H1 (cell line): Measurements from ENCODE around the gene FBXO11. TPM values are rescaled to one million over a fixed set of nuclear protein-coding genes. Genes with fewer than 3 reads are reported as not detected.

Experiments
- CTCF ChIA-PET: fragments of 300-600 bp; sonication (Branson Sonifier 250); formaldehyde crosslinking; loops from one replicate; lab custom pipeline; 2021; ENCODE audit not compliant: partially characterized antibody; lab: Charles Lee
- POLR2A ChIA-PET: fragments of 300-600 bp; sonication (Branson Sonifier 250); formaldehyde crosslinking; loops from one replicate; lab custom pipeline; 2021; ENCODE audit warnings: inconsistent platforms; ENCODE audit not compliant: partially characterized antibody; lab: Charles Lee
- DNase-seq, 2 experiments: peaks; one replicate each; pipeline versions ENCODE4 v3.0.0 to v3.0.0-alpha.2; 2010 to 2022; ENCODE audit warnings: low spot score in 2 of 2, low read depth in 1 of 2, mixed read lengths in 1 of 2
- FAIRE-seq: peaks from 2 replicates; lab custom pipeline; 2011; peaks lifted over from hg19 to GRCh38; lab: Jason Lieb, UNC
- H2AFZ ChIP-seq: 2 replicates; pipeline ENCODE4 v1.8.1; 2012; ENCODE audit warnings: low read length, inconsistent platforms
- H2AK5ac ChIP-seq: 2 replicates; pipeline ENCODE4 v1.6.1; 2013; ENCODE audit warnings: low read depth, low read length
- H2BK120ac ChIP-seq: replicated peaks from 2 replicates; pipeline ENCODE3; 2013; ENCODE audit warnings: low read depth, low read length, inconsistent platforms
- H2BK12ac ChIP-seq: 2 replicates; pipeline ENCODE4 v1.6.1; 2013; ENCODE audit warnings: low read depth, low read length
- H2BK15ac ChIP-seq: 2 replicates; pipeline ENCODE4 v1.6.1; 2013; ENCODE audit warnings: low read length
- H2BK20ac ChIP-seq: 2 replicates; pipeline ENCODE4 v1.6.1; 2013; ENCODE audit warnings: low read length
- H2BK5ac ChIP-seq: 2 replicates; pipeline ENCODE4 v1.6.1; 2013; ENCODE audit warnings: low read depth, low read length
- H3K14ac ChIP-seq: 2 replicates; pipeline ENCODE4 v1.6.1; 2013; ENCODE audit warnings: inconsistent platforms; ENCODE audit not compliant: insufficient read length
- H3K18ac ChIP-seq: 2 replicates; pipeline ENCODE4 v1.6.1; 2013; ENCODE audit warnings: low read length; ENCODE audit errors: extremely low read depth
- H3K23ac ChIP-seq: 2 replicates; pipeline ENCODE4 v1.6.1; 2013; ENCODE audit warnings: inconsistent platforms; ENCODE audit not compliant: insufficient read length
- H3K23me2 ChIP-seq: 2 replicates; pipeline ENCODE4 v1.6.1; 2013; ENCODE audit warnings: low read depth, low read length
- H3K27ac ChIP-seq: 2 replicates; pipeline ENCODE4 v1.6.1; 2011; ENCODE audit warnings: low read depth, low read length, inconsistent platforms
- H3K27me3 ChIP-seq, 4 experiments: replicated peaks in 1 of 4; 1 replicate in 1 of 4; 2 replicates in 3 of 4; pipeline versions ENCODE4 v1.6.1 to v1.8.1; 2011 to 2013; ENCODE audit warnings: low read length in 3 of 4, mild to moderate bottlenecking in 3 of 4, inconsistent platforms in 2 of 4, mixed read lengths in 2 of 4, moderate library complexity in 1 of 4; ENCODE audit not compliant: control insufficient read depth in 3 of 4, insufficient read depth in 3 of 4; ENCODE audit errors: extremely low read depth in 1 of 4
- H3K36me3 ChIP-seq, 4 experiments: 2 replicates each; pipeline versions ENCODE4 v1.6.1 to v1.8.1; 2011 to 2013; ENCODE audit warnings: mild to moderate bottlenecking in 4 of 4, low read length in 3 of 4, moderate library complexity in 2 of 4, control low read depth in 1 of 4, inconsistent platforms in 1 of 4; ENCODE audit not compliant: insufficient read depth in 4 of 4, control insufficient read depth in 2 of 4
- H3K4ac ChIP-seq: replicated peaks from 2 replicates; pipeline ENCODE3; 2013; ENCODE audit warnings: low read length, low read depth, mixed read lengths, inconsistent platforms; ENCODE audit not compliant: insufficient read length
- H3K4me1 ChIP-seq, 4 experiments: replicated peaks in 1 of 4; 1 replicate in 1 of 4; 2 replicates in 3 of 4; pipeline versions ENCODE4 v1.6.1 to v1.8.1; 2011 to 2013; ENCODE audit warnings: low read length in 3 of 4, inconsistent platforms in 2 of 4, mixed read lengths in 1 of 4; ENCODE audit not compliant: insufficient read depth in 4 of 4, control insufficient read depth in 3 of 4
- H3K4me2 ChIP-seq, 2 experiments: 2 replicates each; pipeline versions ENCODE4 v1.6.1 to v1.8.1; 2011 to 2013; ENCODE audit warnings: low read depth in 2 of 2, low read length in 2 of 2, control low read depth in 1 of 2, inconsistent platforms in 1 of 2, mild to moderate bottlenecking in 1 of 2; ENCODE audit not compliant: insufficient read depth in 1 of 2
- H3K4me3 ChIP-seq, 4 experiments: fragments of 200-600, 300-600 bp in 1 of 4; sonication (generic), shearing (Covaris generic), sonication (Bioruptor Twin) in 1 of 4; 2 replicates each; pipeline versions ENCODE4 v1.5.1 to v1.8.1; 2011 to 2016; ENCODE audit warnings: low read length in 4 of 4, low read depth in 3 of 4, control low read depth in 2 of 4, inconsistent platforms in 2 of 4, mild to moderate bottlenecking in 2 of 4, mixed read lengths in 1 of 4, moderate library complexity in 1 of 4; ENCODE audit not compliant: insufficient read depth in 2 of 4; ENCODE audit errors: extremely low read depth in 1 of 4
- H3K56ac ChIP-seq: replicated peaks from 2 replicates; pipeline ENCODE3; 2013; ENCODE audit warnings: low read depth, mild to moderate bottlenecking, mixed read lengths, low read length, inconsistent platforms; ENCODE audit not compliant: insufficient read length
- H3K79me1 ChIP-seq: 2 replicates; pipeline ENCODE4 v1.6.1; 2013; ENCODE audit warnings: low read depth, low read length, control low read depth
- H3K79me2 ChIP-seq, 2 experiments: 2 replicates each; pipeline versions ENCODE4 v1.6.1 to v1.8.1; 2012 to 2013; ENCODE audit warnings: low read length in 2 of 2, mild to moderate bottlenecking in 2 of 2, inconsistent platforms in 1 of 2; ENCODE audit not compliant: insufficient read depth in 2 of 2, control insufficient read depth in 1 of 2
- H3K9ac ChIP-seq, 4 experiments: replicated peaks in 1 of 4; 1 replicate in 1 of 4; 2 replicates in 3 of 4; pipeline versions ENCODE4 v1.6.1 to v1.8.1; 2011 to 2013; ENCODE audit warnings: low read depth in 3 of 4, low read length in 3 of 4, control low read depth in 2 of 4, mild to moderate bottlenecking in 2 of 4, moderate library complexity in 2 of 4, inconsistent platforms in 1 of 4; ENCODE audit errors: extremely low read depth in 1 of 4
- H3K9me3 ChIP-seq, 2 experiments: 2 replicates each; pipeline versions ENCODE4 v1.6.1 to v1.8.1; 2012 to 2013; ENCODE audit warnings: mild to moderate bottlenecking in 2 of 2, moderate library complexity in 2 of 2, control low read depth in 1 of 2, inconsistent platforms in 1 of 2, low read depth in 1 of 2, low read length in 1 of 2, mixed read lengths in 1 of 2; ENCODE audit not compliant: insufficient read depth in 2 of 2
- H4K20me1 ChIP-seq, 2 experiments: replicated peaks in 1 of 2; 2 replicates each; pipeline versions ENCODE3 to v1.8.1; 2011 to 2013; ENCODE audit warnings: inconsistent platforms in 2 of 2, low read length in 2 of 2, mild to moderate bottlenecking in 1 of 2; ENCODE audit not compliant: insufficient read depth in 2 of 2, control insufficient read depth in 1 of 2
- H4K5ac ChIP-seq: 2 replicates; pipeline ENCODE4 v1.6.1; 2013; ENCODE audit warnings: low read length, low read depth, mixed read lengths, inconsistent platforms; ENCODE audit not compliant: insufficient read length
- H4K8ac ChIP-seq: 2 replicates; pipeline ENCODE4 v1.8.0; 2013; ENCODE audit warnings: mild to moderate bottlenecking, moderate library complexity, low read length, inconsistent platforms; ENCODE audit not compliant: insufficient read depth; ENCODE audit errors: extremely low read depth
- H4K91ac ChIP-seq: replicated peaks from 2 replicates; pipeline ENCODE3; 2013; ENCODE audit warnings: low read length, mixed read lengths, inconsistent platforms; ENCODE audit not compliant: insufficient read length
- ASH2L ChIP-seq: fragments of 200-600, 300-600 bp; sonication (generic); IDR thresholded peaks from one replicate; pipeline ENCODE4 v1.7.1; 2017; ENCODE audit warnings: low read length
- KDM1A ChIP-seq: fragments of 200-600, 300-600 bp; sonication (generic); IDR thresholded peaks from 2 replicates; pipeline ENCODE4 v1.7.1; 2016; ENCODE audit warnings: mild to moderate bottlenecking, low read length, borderline replicate concordance
- POLR2AphosphoS5 ChIP-seq: IDR thresholded peaks from 2 replicates; pipeline ENCODE4 v1.6.1; 2011; ENCODE audit warnings: low read depth, low read length
- SP1 ChIP-seq: IDR thresholded peaks from 2 replicates; pipeline ENCODE4 v1.6.1; 2011; ENCODE audit warnings: low read depth, low read length
- TAF1 ChIP-seq: IDR thresholded peaks from 2 replicates; pipeline ENCODE4 v1.6.1; 2011; ENCODE audit warnings: mild to moderate bottlenecking, low read depth, low read length
- YY1 ChIP-seq: IDR thresholded peaks from 2 replicates; pipeline ENCODE4 v1.6.1; 2011; ENCODE audit warnings: low read depth, mild to moderate bottlenecking, low read length
- WGBS, 2 experiments: shearing (Covaris generic) in 1 of 2; methylation state at CpG; one replicate each; pipeline versions ENCODE4 v1.1.6 to v1.1.7; 2013 to 2015; ENCODE audit warnings: low lambda C conversion rate in 2 of 2, mixed read lengths in 2 of 2, inconsistent platforms in 1 of 2, low coverage in 1 of 2, missing lambda C conversion rate in 1 of 2; ENCODE audit not compliant: insufficient replicate concordance in 2 of 2, insufficient coverage in 1 of 2, insufficient read length in 1 of 2; ENCODE audit errors: extremely low coverage in 1 of 2, missing lambda C conversion rate in 1 of 2; 5-methylcytosine and 5-hydroxymethylcytosine counted together
- long read RNA-seq, 2 experiments: library from RNA in 1 of 2; library from capped mRNA in 1 of 2; stranded (forward); transcript quantifications; one replicate each; pipeline ENCODE4 v2.0.0, GENCODE V29; 2021; ENCODE audit warnings: inconsistent platforms in 1 of 2
- polyA minus RNA-seq, 3 experiments: library from RNA; depleted of rRNA, polyadenylated mRNA; stranded (reverse); fragments of >200 nt; gene quantifications; 1 replicate in 2 of 3; 2 replicates in 1 of 3; pipeline ENCODE4 v1.2.3, GENCODE V29; 2011
- polyA plus RNA-seq, 7 experiments: library from polyadenylated mRNA; depleted of rRNA in 3 of 7; stranded (reverse) in 5 of 7; unstranded in 2 of 7; fragments of >200 nt in 5 of 7; fragments of 200-250 nt in 2 of 7; gene quantifications; 1 replicate in 5 of 7; 2 replicates in 1 of 7; 4 replicates in 1 of 7; pipeline versions ENCODE4 v1.2.1 to v1.2.3, GENCODE V29; 2011 to 2013; ENCODE audit warnings: missing spikeins in 2 of 7, mixed read lengths in 2 of 7
- total RNA-seq: library from RNA; stranded (reverse); fragmentation: NEBNext Ultra II Directional; extraction: Animal tissue kit (Norgen Biotek cat#: 25700); gene quantifications from 2 replicates; pipeline ENCODE4 v1.2.1, GENCODE V29; 2021

FBXO11 gene
- total RNA-seq: 54.6 and 57.3 TPM in 2 replicates
- polyA plus RNA-seq (2011; rRNA removed): 15.6 and 21.7 TPM in 2 replicates
- polyA plus RNA-seq (2011; cell fraction: cytosol; rRNA removed): 20.3 TPM
- polyA plus RNA-seq (2011; cell fraction: nucleus; rRNA removed): 36.0 TPM
- 16.6 to 35.1 TPM (median 21.7 TPM) in 4 replicates for polyA plus RNA-seq (2012, experiment 1 of 2)
- 3.5 TPM for polyA plus RNA-seq (2012, experiment 2 of 2)
- polyA plus RNA-seq (2013, experiment 1 of 2): 25.6 TPM
- polyA plus RNA-seq (2013, experiment 2 of 2): 24.5 TPM
- 48.5 and 85.1 TPM in 2 replicates for polyA minus RNA-seq (2011; rRNA and poly(A)+ RNA removed)
- polyA minus RNA-seq (2011; cell fraction: cytosol; rRNA and poly(A)+ RNA removed): 28.0 TPM
- polyA minus RNA-seq (2011; cell fraction: nucleus; rRNA and poly(A)+ RNA removed): 48.1 TPM
- long read RNA-seq, experiment 1, full-length matches to known transcripts: 6 of 35 reads
- long read RNA-seq, experiment 1, partial matches to known transcripts: 16 of 35 reads
- long read RNA-seq, experiment 1, other reads (novel, unspliced or antisense): 13 of 35 reads
- long read RNA-seq, experiment 2, partial matches to known transcripts: 1 of 3 reads
- long read RNA-seq, experiment 2, other reads (novel, unspliced or antisense): 2 of 3 reads

DNA sequence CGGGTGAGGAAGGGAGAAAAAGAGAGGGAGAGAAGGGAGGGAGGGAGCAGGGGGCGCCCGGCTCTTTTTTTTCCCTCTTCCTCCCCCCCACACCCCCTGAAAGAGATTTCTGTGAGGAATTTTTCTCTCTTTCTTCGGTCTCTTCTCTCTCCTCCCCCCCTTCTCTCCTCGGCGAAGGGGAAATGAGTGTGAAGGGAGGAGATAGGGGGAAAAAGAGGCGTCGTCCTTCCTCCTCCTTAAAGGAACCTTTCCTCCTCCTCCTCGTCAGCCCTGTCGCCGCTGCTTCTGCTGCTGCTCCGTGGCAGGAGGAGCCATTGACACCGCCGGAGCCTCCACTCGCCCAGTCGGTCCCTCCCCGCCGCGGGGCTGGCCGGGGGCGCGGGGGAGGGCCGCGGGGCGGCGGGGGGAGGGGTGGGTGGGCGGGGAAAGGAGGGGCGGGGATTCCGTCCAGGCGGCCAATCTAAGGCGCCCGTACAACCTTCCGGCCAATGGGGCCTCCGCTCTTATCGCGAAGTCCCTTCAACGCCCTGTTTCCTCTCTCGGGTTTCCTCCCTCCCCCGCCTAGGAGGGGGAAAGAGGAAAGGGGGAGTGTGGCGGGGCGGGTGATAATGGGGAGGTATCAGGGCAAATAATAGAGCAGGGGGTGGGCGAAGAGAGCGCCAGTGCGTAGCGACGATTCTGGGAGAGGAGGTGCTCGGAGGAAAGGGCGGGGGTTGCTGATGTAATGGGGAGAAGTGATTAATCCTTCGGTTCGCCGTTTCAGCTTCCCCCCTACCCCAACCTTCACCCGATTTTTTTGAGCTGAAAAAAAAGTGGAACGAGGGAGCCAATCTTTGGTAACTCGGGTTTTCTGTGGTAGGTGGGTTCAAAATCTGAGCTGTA, at the start of gene FBXO11:
TSS of gene FBXO11 (minus strand) at position 342 of the 882 bp plus-strand sequence. CDS start 778 bp downstream, outside the sequence.
- Histone ChIP-seq H2AFZ (peak within 1 kb of the TSS; percentile 68; the same call in 1 of the 2 replicates), H2BK5ac (peak within 1 kb of the TSS; percentile 98), H3K56ac (peak within 1 kb of the TSS; percentile 5), H4K5ac (peak within 1 kb of the TSS; percentile 95), H3K27me3 (no peaks in the 10 kb centered on the region), H2BK120ac (no peak within 1 kb of the TSS), H3K79me2 (peaks cover 27 to 37% of the 10 kb centered on the region in 2 experiments), H2BK12ac (peak within 1 kb of the TSS; percentile 87; the same call in 1 of the 2 replicates), H3K18ac (peak within 1 kb of the TSS; percentile 76), H3K23ac (no peak within 1 kb of the TSS), H3K4me3 (peak within 1 kb of the TSS; percentile 48 to 99 (median 70)), H3K4ac (no peak within 1 kb of the TSS), H3K27ac (peak within 1 kb of the TSS; percentile 94), H3K9me3 (no peaks in the 10 kb centered on the region), H3K79me1 (peaks cover 3% of the 10 kb centered on the region; the same call in 1 of the 2 replicates), H2BK15ac (0 out of 2 replicates have a peak within 1 kb of the TSS, but pooled peaks have one; percentile 18), H3K9ac (peak within 1 kb of the TSS; percentile 76 to 94 (median 84)), H4K8ac (peak within 1 kb of the TSS; percentile 95), H3K4me1 (peaks cover 0 to 3% (median 0%) of the 10 kb centered on the region in 4 experiments; a peak in 1 of 7 replicates), H4K91ac (peak within 1 kb of the TSS; percentile 29), H3K23me2 (peaks cover 6% of the 10 kb centered on the region; the same call in 1 of the 2 replicates), H3K14ac (no peak within 1 kb of the TSS), H4K20me1 (peaks cover 3 to 6% of the 10 kb centered on the region in 2 experiments), H3K4me2 (peak within 1 kb of the TSS; percentile 82 to 87), H2AK5ac (no peak within 1 kb of the TSS), H3K36me3 (no peaks in the 10 kb centered on the region), H2BK20ac (0 out of 2 replicates have a peak within 1 kb of the TSS, but pooled peaks have one; percentile 15)
- WGBS, 2 experiments: 1% methylated on average over 24 of the region's 54 CpGs; no CpG with 5 or more reads in 1 of the 2 experiments
- ChIA-PET CTCF (interaction anchor here (0.6 to 1.5 kb wide), 7 partner anchors 11 to 240 kb away, joined by 3 to 6 read pairs (median 4); no protein-coding TSS in a partner anchor), POLR2A (interaction anchor here (0.7 to 1.6 kb wide), 17 partner anchors 9 to 679 kb away, joined by 3 to 8 read pairs (median 4); partner anchors contain the start of gene MSH6)
- FAIRE-seq: no peak
- peak; percentile 89 to 95 for DNase-seq
- no peak; the same call in 1 of the 2 replicates for TF ChIP-seq KDM1A
- peak; percentile 89 for TF ChIP-seq POLR2AphosphoS5
- TF ChIP-seq ASH2L: peak; percentile 50
- peak; percentile 56; the same call in 1 of the 2 replicates for TF ChIP-seq YY1
- peak; percentile 90 for TF ChIP-seq SP1
- peak; percentile 77 for TF ChIP-seq TAF1
